HuH-7.5 (cell line): ENCODE results near the gene ZC3HAV1L.
"Not testable (repeated sequence)": the region's sequence is repeated elsewhere in the genome, so short reads cannot be mapped to it uniquely, and the experiment has no call there.

ENCODE experiments used
- DNase-seq: peaks from one replicate; pipeline ENCODE4 v3.0.0; 2011; ENCODE audit warnings: low spot score

ZC3HAV1L gene

DNA sequence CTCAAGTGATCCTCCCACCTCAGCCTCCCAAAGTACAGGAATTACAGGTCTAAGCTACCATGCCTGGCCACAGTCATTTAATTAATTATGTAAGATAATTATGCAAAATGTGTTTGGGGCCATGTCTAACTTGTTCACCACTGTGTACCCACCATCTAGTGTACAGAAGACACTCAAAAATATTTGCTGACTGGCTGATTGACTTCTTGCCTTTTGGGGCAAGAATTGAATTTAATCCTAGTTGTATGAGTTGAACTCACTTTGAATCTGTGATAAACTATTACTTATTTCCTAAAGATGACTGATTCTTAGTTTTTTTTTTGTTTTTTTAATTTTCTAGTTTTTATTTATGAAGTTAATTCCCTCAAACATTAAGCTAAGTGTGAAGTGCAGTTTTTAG lies 15.8 kb upstream of the ZC3HAV1L start:
- DNase-seq = no peak

- DNase-seq = no peak
Measured at GRCh38 chr7:139049936-139050335, 14.1 kb upstream of the ZC3HAV1L start.

GRCh38 chr7:139049111-139049510 lies 13.3 kb upstream of the ZC3HAV1L start:
- DNase-seq = no peak

- no peak for DNase-seq
Measured at GRCh38 chr7:139047970-139048369, 12.1 kb upstream of the ZC3HAV1L start.

GRCh38 chr7:139046143-139046542 lies 10.3 kb upstream of the ZC3HAV1L start:
- no peak for DNase-seq

DNA sequence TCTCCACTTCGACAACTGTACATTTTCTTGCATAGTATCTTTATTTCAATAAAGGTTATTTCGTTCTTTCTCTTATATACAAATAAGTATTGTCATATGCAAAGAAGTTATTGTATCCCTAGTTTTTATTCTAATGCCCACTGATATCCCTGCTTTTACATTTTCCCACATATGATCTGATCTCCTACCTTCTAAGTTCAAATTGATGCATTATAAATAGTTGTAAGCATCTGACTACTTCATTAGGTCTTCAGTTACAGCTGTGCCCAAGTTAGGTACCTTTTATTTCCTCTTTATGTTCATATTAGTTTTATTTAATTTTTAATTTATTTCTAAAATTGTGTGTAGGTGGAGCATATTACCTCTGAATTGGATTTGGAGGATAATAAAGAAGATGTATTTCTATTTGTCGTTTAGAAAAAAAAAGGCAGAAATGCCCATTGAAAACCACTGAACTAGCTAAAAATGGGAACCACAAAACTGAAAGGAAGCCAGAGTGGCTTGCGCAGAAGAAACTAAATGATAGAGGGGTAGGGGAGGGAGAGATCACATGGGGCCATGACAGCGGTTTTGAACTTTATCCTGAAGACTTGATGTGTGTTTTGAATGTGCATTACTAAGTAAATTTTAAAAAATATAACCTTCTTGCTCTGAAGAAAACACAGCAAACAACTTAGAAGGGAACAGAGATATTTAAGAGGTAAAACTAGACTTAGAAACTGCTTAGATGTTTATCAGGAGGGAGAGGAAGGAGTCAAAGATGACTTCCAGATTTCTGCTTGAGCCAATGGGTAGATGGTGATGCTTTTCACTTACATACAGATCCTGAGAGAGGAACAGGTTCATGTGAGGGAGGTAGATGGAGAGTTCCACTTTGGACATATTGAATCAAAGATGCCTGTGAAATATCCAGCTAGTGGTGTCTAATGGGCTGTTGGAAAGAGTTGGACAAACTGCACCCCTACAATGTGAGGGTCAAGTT lies 9.3 kb upstream of the ZC3HAV1L start:
- no peak for DNase-seq

GRCh38 chr7:139043823-139044812 lies 8.3 kb upstream of the ZC3HAV1L start:
- DNase-seq = no peak

DNA sequence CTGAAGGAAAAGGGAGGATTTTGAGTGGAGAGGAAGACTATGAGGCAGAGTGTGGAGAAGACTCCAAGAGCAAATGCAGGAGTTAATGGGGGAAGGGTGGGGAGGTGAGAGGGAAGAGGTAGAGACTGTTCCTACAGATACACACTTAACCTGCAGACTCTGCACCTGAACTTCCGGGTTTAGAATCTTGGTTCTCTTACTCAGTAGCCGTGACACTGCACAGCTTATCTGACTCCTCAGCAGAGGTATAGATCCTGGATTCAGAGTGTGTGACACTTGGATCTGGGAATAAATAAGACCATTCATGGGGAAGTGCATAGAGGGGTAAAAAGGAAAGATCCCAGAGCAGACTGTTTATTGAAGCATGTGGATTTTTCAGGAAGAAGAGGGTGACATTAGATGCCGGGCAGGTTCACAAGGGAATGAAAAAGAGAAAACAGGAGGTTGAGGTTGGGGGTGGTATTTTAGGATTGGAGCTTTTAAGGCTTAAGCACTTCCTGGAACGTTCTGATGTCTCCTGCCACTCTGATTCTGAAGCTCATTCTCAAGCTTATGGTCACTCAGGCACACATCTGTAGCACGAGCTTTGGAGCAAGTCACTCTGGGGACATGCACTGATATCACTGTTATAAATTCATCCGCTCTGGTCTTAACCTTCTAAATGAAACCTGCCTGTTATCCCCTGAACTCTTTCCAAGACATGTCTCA lies 5.7 kb upstream of the ZC3HAV1L start:
- DNase-seq = no peak

DNA sequence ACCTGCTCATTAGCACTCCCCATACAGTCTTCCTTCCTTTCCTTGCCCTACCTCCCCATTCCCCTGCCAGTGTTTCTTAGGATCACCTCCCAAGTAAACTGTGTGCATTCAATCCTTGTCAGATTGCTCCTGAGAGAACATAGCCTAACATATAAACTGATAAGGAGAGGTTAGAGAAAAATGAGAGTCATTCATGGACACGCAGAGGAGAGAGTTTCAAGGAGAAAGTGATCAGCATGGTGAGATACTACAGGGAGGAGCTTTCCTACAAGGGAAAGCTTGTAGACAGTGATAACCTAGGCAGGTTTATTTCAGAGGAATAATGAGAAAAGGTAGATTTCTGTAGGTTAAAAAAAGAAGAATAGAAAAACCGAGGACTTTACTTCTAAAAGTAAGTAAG lies 2.8 kb upstream of the ZC3HAV1L start:
- no peak for DNase-seq

GRCh38 chr7:139036901-139037300 lies 1.1 kb upstream of the ZC3HAV1L start:
- DNase-seq = no peak

DNA sequence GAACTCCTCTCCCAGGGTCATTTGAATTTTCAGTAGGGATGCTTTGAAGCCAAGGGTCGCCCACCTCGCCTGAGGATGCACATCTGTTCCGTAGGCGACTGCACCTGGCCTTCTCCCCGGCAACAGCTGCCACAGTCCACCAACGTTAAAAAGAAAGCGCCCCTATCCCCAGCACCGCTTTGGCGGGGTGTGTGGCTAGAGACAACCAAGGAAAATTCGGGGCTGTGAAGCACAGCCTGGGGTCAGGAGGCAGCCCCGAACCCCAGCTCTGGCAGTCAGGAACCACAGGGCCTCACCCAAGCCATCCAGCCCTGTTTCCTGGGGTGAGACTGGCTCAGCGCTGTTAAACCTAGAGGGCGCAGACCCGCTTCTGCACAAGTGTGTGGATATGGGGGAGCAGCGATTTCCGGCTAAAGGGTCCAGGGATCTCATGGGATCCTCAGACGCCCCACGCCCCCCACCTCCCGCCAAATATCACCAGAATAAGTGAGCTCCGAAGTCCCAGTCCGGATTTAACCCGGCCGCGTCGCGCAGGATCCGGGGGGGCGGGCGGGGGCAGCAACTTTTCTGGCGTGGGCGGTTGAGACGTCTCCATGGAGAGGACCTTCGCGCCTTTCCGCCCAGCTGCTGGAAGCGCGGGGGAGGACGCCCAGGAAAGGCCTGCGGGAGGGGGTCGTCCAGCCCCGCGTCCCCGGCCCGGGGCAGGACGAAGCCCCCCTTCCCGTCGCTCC lies 822 bp downstream of the ZC3HAV1L start:
- DNase-seq = peak; percentile 65

DNA sequence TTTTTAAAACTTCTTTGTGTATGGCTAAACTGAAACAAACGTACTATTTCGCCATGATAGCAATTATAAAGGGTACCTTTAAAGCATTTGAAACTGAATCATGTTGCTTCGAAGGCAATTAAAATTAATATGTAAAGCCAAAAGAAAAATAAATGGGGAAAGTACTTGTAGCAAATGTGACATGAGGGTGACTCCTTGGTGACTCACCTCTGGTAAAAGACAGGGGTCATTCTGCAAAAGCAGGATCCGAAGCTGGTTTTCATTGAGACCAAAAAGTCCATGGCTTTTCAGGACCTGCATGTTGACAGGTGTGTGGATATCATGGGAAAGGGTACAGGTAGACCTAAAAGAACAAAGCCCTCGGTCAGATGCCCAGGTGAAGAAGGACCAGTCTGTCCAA lies 1.5 kb downstream of the ZC3HAV1L start:
- no peak for DNase-seq

DNA sequence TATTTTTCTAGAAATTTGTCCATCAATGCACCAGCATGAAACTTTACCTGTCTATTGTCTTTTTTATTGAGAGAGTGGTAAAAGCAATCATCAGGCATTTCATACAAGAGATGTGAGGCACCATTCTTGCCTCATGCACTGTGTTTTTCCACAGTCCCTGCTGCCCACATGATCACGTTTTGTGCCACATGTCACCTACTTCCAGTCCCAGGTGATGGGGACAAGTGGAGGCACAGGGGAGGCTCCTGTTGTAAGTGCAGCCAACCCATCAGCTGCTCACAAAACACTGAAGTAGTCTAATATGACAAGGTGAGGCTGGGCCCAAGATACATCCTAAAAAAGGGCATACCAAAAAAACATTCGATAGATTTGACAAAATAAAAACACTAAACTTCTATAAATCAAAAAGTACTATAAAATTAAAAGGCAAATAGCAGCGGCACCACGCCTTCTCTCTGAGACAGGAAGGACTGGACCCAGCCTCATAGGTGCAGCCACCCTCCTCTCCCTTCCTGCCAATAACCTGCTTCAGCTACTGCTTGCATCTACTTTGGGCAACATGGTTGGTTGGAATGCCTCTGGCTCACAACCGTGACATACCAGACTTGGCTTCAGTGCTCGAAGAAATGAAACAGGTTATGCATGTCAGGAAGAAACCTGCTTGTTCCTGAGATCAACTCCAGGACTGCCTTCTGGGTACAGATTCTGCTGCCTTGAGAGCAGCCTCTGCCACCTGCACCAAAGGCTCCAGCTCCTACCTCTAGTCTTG lies 2.3 kb downstream of the ZC3HAV1L start:
- no peak for DNase-seq

DNA sequence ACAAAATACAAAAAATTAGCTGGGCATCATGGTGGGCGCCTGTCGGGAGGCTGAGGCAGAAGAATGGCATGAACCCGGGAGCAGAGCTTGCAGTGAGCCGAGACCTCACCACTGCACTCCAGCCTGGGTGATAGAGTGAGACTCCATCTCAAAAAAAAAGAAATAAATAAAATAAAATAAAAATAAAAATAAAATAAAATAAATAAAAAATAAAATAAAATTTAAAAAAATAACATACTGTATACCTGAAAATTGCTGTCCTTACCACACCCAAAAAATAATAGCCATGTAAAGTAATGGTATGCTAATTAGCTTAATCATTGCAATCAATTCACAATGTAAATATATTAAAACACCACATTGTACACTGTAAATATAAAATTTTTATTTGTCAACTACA lies 3.4 kb downstream of the ZC3HAV1L start:
- no peak for DNase-seq

- no peak for DNase-seq
Measured at GRCh38 chr7:139029353-139029752, 6.5 kb downstream of the ZC3HAV1L start.

DNA sequence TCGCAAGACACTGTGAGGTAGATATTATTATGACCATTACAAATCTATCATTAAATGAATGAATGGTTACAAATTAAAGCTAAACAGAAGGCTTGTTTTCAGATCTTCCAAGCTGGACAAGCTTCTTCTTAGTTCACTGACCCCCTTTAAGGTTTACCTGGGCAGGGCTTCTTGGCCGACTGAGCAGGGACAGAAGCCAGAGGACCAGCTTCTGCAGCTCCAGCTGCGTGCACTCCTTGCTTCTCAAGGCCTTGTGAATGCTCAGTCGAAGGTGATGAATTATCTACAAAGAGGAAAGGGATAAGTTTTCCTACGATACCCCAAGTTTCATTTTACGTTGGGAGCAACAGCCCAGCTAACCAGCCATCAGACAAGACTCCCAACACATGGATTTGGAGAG lies 9.3 kb downstream of the ZC3HAV1L start:
- DNase-seq = no peak

GRCh38 chr7:139025861-139026260 lies 10.0 kb downstream of the ZC3HAV1L start:
- not testable (repeated sequence) for DNase-seq

- DNase-seq = no peak
Measured at GRCh38 chr7:139023076-139023475, 12.8 kb downstream of the ZC3HAV1L start.

GRCh38 chr7:139022286-139022685 lies 13.6 kb downstream of the ZC3HAV1L start:
- no peak for DNase-seq

DNA sequence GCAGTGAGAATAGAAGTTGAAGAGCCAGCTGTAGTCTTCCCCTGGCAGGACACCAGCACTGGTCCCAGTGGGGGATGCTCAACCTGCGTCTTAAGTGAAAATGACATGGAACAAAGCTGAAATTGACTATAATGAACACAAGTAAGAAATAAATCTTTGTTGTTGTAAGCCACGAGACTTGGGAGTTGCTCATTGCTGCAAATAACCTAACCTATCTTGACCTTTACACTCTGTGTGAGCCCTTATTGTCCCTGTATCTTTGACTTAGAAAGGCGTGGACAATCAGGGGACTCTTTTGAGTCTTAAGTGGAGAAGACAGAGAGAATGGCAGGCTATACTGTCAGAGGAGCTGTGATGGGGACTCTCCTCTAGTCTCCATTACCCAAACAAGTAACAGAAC lies 16.9 kb downstream of the ZC3HAV1L start:
- no peak for DNase-seq
